Choroid plexus epithelial cell (primary cell): ENCODE data around the gene TAX1BP1.

Experiments used
- DNase-seq: peaks from one replicate; pipeline ENCODE4 v3.0.0-alpha.2; 2010; ENCODE audit warnings: low read depth
- H3K4me3 ChIP-seq: 2 replicates; pipeline ENCODE4 v1.5.1; 2011; ENCODE audit warnings: low read depth, mild to moderate bottlenecking, control low read depth, low read length, moderate library complexity
- CTCF ChIP-seq: conservative IDR thresholded peaks from 2 replicates; pipeline ENCODE4 v1.5.1; 2011; ENCODE audit warnings: low read depth, mild to moderate bottlenecking, control low read depth, inconsistent platforms, low read length, moderate library complexity

The TAX1BP1 gene

DNA sequence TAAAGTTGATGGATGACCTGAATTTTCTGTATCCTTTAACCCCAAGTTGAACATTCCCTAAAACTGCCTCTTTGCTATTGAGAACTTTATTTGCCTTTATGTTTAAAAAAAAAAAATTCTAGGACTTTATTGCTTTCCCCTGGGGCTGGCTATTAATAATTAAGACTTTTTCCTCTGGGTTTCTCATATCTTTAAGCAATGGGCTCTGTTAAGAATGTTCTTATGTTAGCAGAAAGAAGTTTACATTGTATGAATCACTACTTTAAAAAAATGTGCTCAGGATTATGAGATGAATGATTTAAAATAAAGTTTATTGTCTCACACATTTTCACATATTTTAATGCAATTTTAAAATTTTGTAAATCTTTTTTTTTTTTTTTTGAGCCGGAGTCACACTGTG, 19.5 kb downstream of the TAX1BP1 start:
- no peak for TF ChIP-seq CTCF
- no peak for DNase-seq
- no peak overlapping the region for H3K4me3 ChIP-seq

- DNase-seq: no peak
- no peak overlapping the region for H3K4me3 ChIP-seq
- TF ChIP-seq CTCF: no peak
Observed at GRCh38 chr7:27762062-27762461, 22.1 kb downstream of the TAX1BP1 start.

- peak; percentile 57 for DNase-seq
Observed at GRCh38 chr7:27763983-27764508, 24.1 kb downstream of the TAX1BP1 start.

DNA sequence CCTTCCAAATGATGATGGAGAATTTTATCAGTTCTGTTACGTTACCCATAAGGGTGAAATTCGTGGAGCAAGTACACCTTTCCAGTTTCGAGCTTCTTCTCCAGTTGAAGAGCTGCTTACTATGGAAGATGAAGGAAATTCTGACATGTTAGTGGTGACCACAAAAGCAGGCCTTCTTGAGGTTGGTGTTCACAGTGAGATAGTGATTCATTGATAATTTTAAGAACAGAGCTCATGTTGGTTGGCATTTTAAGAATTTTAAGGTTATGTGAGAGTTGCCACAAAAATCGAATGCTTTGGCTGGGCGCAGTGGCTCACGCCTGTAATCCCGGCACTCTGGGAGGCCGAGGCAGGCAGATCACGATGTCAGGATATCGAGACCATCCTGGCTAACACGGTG, 25.9 kb downstream of the TAX1BP1 start:
- no peak for DNase-seq
- TF ChIP-seq CTCF: no peak
- H3K4me3 ChIP-seq: no peak overlapping the region

More at GRCh38 chr7:27763983-27764508, 24.1 kb downstream of the TAX1BP1 start:
- no peak overlapping the region for H3K4me3 ChIP-seq
- no peak for TF ChIP-seq CTCF

DNA sequence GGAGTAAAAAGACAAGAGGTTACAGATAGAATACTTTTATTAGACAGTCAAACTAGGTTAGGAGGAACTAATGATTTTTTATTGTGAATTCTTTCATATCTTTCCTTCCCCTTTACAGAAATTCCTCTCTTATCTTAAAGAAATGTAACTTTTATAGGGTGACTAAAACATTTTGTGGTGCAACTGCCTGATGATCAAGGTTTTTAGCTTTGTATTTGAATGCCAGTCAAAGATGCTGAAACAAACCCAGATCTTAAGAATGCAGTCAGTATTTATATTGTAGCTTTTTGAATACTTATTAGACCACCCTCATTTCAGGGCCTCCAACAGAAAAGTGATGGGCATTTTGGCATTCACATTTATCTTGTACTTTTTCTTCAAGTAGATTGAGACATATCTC, 27.4 kb downstream of the TAX1BP1 start:
- no peak overlapping the region for H3K4me3 ChIP-seq
- peak; percentile 53 for DNase-seq
- no peak for TF ChIP-seq CTCF

DNA sequence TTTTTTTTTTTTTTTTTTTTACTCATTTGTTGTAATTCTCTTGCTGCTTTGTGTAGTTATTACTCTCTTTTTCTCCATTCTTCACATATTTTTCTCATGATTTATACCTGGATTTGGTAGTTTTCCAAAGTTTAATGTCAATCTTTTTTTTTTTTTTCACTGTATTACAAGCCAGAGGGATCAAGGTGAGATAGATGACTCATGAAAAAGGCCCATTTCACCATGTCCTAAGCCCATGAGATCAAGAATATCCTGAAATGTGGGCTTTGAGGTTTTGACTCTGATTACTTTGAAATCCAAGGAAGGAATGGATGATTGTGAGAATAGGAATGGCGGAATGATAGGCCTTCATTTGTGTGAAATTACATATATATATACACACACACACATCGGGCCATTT, 31.1 kb downstream of the TAX1BP1 start:
- no peak overlapping the region for H3K4me3 ChIP-seq
- DNase-seq: no peak
- TF ChIP-seq CTCF: no peak

- peak; percentile 70 for DNase-seq
- H3K4me3 ChIP-seq: no peak overlapping the region
- peak; percentile 68 for TF ChIP-seq CTCF
Observed at GRCh38 chr7:27774717-27775328, 34.9 kb downstream of the TAX1BP1 start.
